Neural cell (in vitro differentiated cells): ENCODE measurements around the gene RARRES2. TPM values are rescaled to one million over a fixed set of nuclear protein-coding genes. Genes with fewer than 3 reads are reported as not detected.

Experiments
- H2AFZ ChIP-seq: fragments of 200-600, 300-800 bp; sonication (generic), shearing (Covaris generic); 2 replicates; pipeline ENCODE4 v1.6.0; 2014; ENCODE audit warnings: low read depth, mild to moderate bottlenecking, antibody characterized with exemption, low read length, moderate library complexity
- H3F3A ChIP-seq: fragments of 200-600 bp; shearing (Covaris generic); 2 replicates; pipeline ENCODE4 v1.6.1; 2016; ENCODE audit warnings: mild to moderate bottlenecking, moderate library complexity, mixed read lengths, antibody characterized with exemption, low read length; ENCODE audit not compliant: insufficient read depth, poor library complexity, severe bottlenecking
- H3K27ac ChIP-seq: fragments of 200-600, 300-800 bp; sonication (generic), shearing (Covaris generic); 2 replicates; pipeline ENCODE4 v1.5.1; 2014; ENCODE audit warnings: mild to moderate bottlenecking, low read length, moderate library complexity
- H3K27me3 ChIP-seq: fragments of 300-800, 200-600 bp; sonication (generic), shearing (Covaris generic); 2 replicates; pipeline ENCODE4 v1.6.0; 2014; ENCODE audit warnings: mild to moderate bottlenecking, low read depth, low read length, moderate library complexity; ENCODE audit not compliant: insufficient read depth
- H3K36me3 ChIP-seq: fragments of 300-800, 200-600 bp; sonication (generic), shearing (Covaris generic); 2 replicates; pipeline ENCODE4 v1.5.1; 2014; ENCODE audit warnings: mild to moderate bottlenecking, antibody characterized with exemption, low read length, moderate library complexity; ENCODE audit not compliant: insufficient read depth
- H3K4me2 ChIP-seq: fragments of 300-800, 200-600 bp; sonication (generic), shearing (Covaris generic); 2 replicates; pipeline ENCODE4 v1.6.0; 2014; ENCODE audit warnings: mild to moderate bottlenecking, low read length
- H3K4me3 ChIP-seq: fragments of 300-800, 200-600 bp; sonication (generic), shearing (Covaris generic); 2 replicates; pipeline ENCODE4 v1.5.1; 2014; ENCODE audit warnings: mild to moderate bottlenecking, low read length, moderate library complexity
- H3K79me2 ChIP-seq: fragments of 200-600 bp; shearing (Covaris generic); replicated peaks from 2 replicates; pipeline ENCODE4 v1.6.0; 2014; ENCODE audit warnings: mild to moderate bottlenecking, low read length, moderate library complexity; ENCODE audit not compliant: insufficient read depth
- H3K9ac ChIP-seq: fragments of 300-800, 200-600 bp; sonication (generic), shearing (Covaris generic); 2 replicates; pipeline ENCODE4 v1.6.1; 2016; ENCODE audit warnings: mild to moderate bottlenecking, low read length, mixed read lengths
- H3K9me2 ChIP-seq: fragments of 200-600 bp; shearing (Covaris generic); 2 replicates; pipeline ENCODE4 v1.6.1; 2016; ENCODE audit warnings: mild to moderate bottlenecking, low read length, mixed read lengths; ENCODE audit not compliant: insufficient read depth
- H3K9me3 ChIP-seq: fragments of 200-600, 300-800 bp; sonication (generic), shearing (Covaris generic); 2 replicates; pipeline ENCODE4 v1.6.1; 2016; ENCODE audit warnings: mild to moderate bottlenecking, mixed run types, low read length, moderate library complexity, mixed read lengths
- H4K20me1 ChIP-seq: fragments of 200-600 bp; shearing (Covaris generic); 2 replicates; pipeline ENCODE4 v1.6.1; 2016; ENCODE audit warnings: mild to moderate bottlenecking, mixed run types; ENCODE audit not compliant: insufficient read depth
- EP300 ChIP-seq: fragments of 450-650 bp; conservative IDR thresholded peaks from 2 replicates; pipeline ENCODE4 v1.6.1; 2014; ENCODE audit warnings: antibody characterized with exemption, mild to moderate bottlenecking, moderate library complexity; ENCODE audit not compliant: poor library complexity, severe bottlenecking
- EZH2 ChIP-seq: fragments of 200-600, 300-800 bp; shearing (Covaris generic), sonication (generic); IDR thresholded peaks from 2 replicates; pipeline ENCODE4 v1.6.1; 2014; ENCODE audit warnings: antibody characterized with exemption, low read length, borderline replicate concordance, mild to moderate bottlenecking; ENCODE audit not compliant: insufficient read depth, poor library complexity, severe bottlenecking
- MXI1 ChIP-seq: fragments of 450-650 bp; conservative IDR thresholded peaks from 2 replicates; pipeline ENCODE4 v1.6.1; 2014; ENCODE audit warnings: antibody characterized with exemption, mild to moderate bottlenecking; ENCODE audit not compliant: poor library complexity, severe bottlenecking
- POLR2AphosphoS5 ChIP-seq: IDR thresholded peaks from 2 replicates; pipeline ENCODE4 v1.6.1; 2012
- RAD21 ChIP-seq: fragments of 450-650 bp; conservative IDR thresholded peaks from 2 replicates; pipeline ENCODE4 v1.6.1; 2014; ENCODE audit warnings: antibody characterized with exemption, mild to moderate bottlenecking, moderate library complexity
- SMC3 ChIP-seq: fragments of 450-650 bp; conservative IDR thresholded peaks from 2 replicates; pipeline ENCODE4 v1.6.1; 2014; ENCODE audit warnings: antibody characterized with exemption, mild to moderate bottlenecking, moderate library complexity; ENCODE audit not compliant: poor library complexity
- TAF1 ChIP-seq: IDR thresholded peaks from 2 replicates; pipeline ENCODE4 v1.6.1; 2012; ENCODE audit warnings: low read depth
- polyA plus RNA-seq: library from polyadenylated mRNA; depleted of rRNA; stranded (reverse); fragments of >200 nt; gene quantifications from 2 replicates; pipeline ENCODE4 v1.2.3, GENCODE V29; 2014
- TF ChIP-seq, protein P1 (sequence below): fragments of 450-650 bp; IDR thresholded peaks from 2 replicates; pipeline ENCODE4 v1.5.1; 2014; ENCODE audit warnings: antibody characterized with exemption, mild to moderate bottlenecking, moderate library complexity; ENCODE audit not compliant: poor library complexity, severe bottlenecking
- TF ChIP-seq, protein P2 (sequence below): IDR thresholded peaks from 2 replicates; pipeline ENCODE4 v1.6.1; 2012; ENCODE audit warnings: borderline replicate concordance

The RARRES2 gene
- polyA plus RNA-seq, 1 donor from 2014 or later, result 0.71 TPM

DNA sequence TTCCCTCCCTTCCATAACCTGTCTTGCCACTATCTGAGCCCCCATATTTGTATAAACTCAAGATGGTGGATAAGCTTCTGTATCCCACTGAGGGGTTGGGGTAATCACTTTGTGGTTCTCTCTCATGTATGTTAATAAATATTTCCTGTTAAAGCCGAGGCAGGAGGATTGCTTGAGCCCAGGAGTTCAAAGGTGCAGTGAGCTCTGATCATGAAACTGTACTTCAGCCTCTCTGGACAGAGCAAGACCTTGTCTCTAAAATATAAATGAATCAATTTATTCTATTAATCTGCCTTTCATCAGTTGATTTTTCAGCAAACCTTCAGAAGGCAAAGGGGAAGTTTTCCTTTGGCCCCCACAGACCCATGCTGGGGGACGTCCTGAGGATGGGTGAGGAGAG lies 1.8 kb upstream of the RARRES2 start:
- no peak overlapping the region for H3K4me3 ChIP-seq
- no peak overlapping the region for H3K27ac ChIP-seq
- no peak overlapping the region for H3K9ac ChIP-seq
- peaks cover 3% of the 10 kb centered on the region for H3K9me3 ChIP-seq
- no peaks in the 10 kb centered on the region for H3K9me2 ChIP-seq
- no peaks in the 10 kb centered on the region for H4K20me1 ChIP-seq
- no peaks in the 10 kb centered on the region for H3K36me3 ChIP-seq
- H3F3A ChIP-seq, result no peaks in the 10 kb centered on the region
- TF ChIP-seq, protein P1, sequence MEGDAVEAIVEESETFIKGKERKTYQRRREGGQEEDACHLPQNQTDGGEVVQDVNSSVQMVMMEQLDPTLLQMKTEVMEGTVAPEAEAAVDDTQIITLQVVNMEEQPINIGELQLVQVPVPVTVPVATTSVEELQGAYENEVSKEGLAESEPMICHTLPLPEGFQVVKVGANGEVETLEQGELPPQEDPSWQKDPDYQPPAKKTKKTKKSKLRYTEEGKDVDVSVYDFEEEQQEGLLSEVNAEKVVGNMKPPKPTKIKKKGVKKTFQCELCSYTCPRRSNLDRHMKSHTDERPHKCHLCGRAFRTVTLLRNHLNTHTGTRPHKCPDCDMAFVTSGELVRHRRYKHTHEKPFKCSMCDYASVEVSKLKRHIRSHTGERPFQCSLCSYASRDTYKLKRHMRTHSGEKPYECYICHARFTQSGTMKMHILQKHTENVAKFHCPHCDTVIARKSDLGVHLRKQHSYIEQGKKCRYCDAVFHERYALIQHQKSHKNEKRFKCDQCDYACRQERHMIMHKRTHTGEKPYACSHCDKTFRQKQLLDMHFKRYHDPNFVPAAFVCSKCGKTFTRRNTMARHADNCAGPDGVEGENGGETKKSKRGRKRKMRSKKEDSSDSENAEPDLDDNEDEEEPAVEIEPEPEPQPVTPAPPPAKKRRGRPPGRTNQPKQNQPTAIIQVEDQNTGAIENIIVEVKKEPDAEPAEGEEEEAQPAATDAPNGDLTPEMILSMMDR, result no peak
- no peak for TF ChIP-seq MXI1
- TF ChIP-seq, protein P2, sequence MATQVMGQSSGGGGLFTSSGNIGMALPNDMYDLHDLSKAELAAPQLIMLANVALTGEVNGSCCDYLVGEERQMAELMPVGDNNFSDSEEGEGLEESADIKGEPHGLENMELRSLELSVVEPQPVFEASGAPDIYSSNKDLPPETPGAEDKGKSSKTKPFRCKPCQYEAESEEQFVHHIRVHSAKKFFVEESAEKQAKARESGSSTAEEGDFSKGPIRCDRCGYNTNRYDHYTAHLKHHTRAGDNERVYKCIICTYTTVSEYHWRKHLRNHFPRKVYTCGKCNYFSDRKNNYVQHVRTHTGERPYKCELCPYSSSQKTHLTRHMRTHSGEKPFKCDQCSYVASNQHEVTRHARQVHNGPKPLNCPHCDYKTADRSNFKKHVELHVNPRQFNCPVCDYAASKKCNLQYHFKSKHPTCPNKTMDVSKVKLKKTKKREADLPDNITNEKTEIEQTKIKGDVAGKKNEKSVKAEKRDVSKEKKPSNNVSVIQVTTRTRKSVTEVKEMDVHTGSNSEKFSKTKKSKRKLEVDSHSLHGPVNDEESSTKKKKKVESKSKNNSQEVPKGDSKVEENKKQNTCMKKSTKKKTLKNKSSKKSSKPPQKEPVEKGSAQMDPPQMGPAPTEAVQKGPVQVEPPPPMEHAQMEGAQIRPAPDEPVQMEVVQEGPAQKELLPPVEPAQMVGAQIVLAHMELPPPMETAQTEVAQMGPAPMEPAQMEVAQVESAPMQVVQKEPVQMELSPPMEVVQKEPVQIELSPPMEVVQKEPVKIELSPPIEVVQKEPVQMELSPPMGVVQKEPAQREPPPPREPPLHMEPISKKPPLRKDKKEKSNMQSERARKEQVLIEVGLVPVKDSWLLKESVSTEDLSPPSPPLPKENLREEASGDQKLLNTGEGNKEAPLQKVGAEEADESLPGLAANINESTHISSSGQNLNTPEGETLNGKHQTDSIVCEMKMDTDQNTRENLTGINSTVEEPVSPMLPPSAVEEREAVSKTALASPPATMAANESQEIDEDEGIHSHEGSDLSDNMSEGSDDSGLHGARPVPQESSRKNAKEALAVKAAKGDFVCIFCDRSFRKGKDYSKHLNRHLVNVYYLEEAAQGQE, result no peak
- TF ChIP-seq POLR2AphosphoS5, result no peak
- TF ChIP-seq EP300, result no peak
- TF ChIP-seq SMC3, result no peak
- no peak for TF ChIP-seq EZH2
- TF ChIP-seq TAF1, result no peak
- TF ChIP-seq RAD21, result no peak
- H3K79me2 ChIP-seq, result no peaks in the 10 kb centered on the region
- H3K27me3 ChIP-seq, result peaks cover 39% of the 10 kb centered on the region
- H3K4me2 ChIP-seq, result no peak overlapping the region
- no peak overlapping the region for H2AFZ ChIP-seq

DNA sequence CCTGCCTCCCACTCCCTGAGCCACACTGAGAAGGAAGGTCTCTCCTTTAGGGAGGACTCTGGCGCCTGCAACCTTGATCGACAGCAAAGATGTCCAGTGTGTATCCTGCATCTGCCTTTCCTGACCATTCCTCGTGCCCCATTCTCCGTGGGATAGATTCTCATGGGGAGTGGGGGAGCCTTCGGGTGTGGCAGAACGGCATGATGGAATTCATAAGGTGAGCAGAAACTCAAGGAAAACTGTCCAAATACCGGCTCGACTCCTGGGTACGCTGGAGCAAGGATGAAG lies 636 bp upstream of the RARRES2 start:
- Histone ChIP-seq H3K9ac (no peak overlapping the region), H3K27ac (no peak overlapping the region), H3K4me3 (no peak overlapping the region), H3K9me3 (no peaks in the 10 kb centered on the region), H3K79me2 (no peaks in the 10 kb centered on the region), H3K9me2 (no peaks in the 10 kb centered on the region), H3F3A (no peaks in the 10 kb centered on the region), H3K4me2 (no peak overlapping the region), H2AFZ (no peak overlapping the region), H3K27me3 (peaks cover 39% of the 10 kb centered on the region), H3K36me3 (no peaks in the 10 kb centered on the region), H4K20me1 (no peaks in the 10 kb centered on the region)
- TF ChIP-seq, protein P2, result no peak
